Panc1 (cell line): ENCODE measurements around the gene OSGIN1. TPM values are rescaled to one million over a fixed set of nuclear protein-coding genes. Genes with fewer than 3 reads are reported as not detected.

Experiments
- ATAC-seq: fragments of 200-7000 bp; cut with Tn5 transposase; 2 replicates; pipeline ENCODE4 v1.9.1; 2020; ENCODE audit warnings: mild to moderate bottlenecking, moderate library complexity
- BruUV-seq: library from RNA; stranded (reverse); fragments of 400-500 nt; replicated peaks from 2 replicates; lab custom pipeline; 2021; lab: Mats Ljungman, UMichigan
- CTCF ChIA-PET: fragments of 300-600 bp; sonication (Branson Sonifier 250); formaldehyde crosslinking; loops from one replicate; lab custom pipeline; 2022; ENCODE audit warnings: antibody characterized with exemption; lab: Charles Lee
- POLR2A ChIA-PET: fragments of 300-600 bp; sonication (Branson Sonifier 250); formaldehyde crosslinking; loops from one replicate; lab custom pipeline; 2022; ENCODE audit warnings: antibody characterized with exemption; lab: Charles Lee
- DNase-seq: peaks from one replicate; pipeline ENCODE4 v3.0.0-alpha.2; 2010; ENCODE audit warnings: low read depth, low spot score
- H3K27ac ChIP-seq: 2 replicates; pipeline ENCODE4 v1.5.1; 2011; ENCODE audit warnings: mild to moderate bottlenecking, low read length, inconsistent platforms
- H3K27me3 ChIP-seq: fragments of 200-500 bp; sonication (Bioruptor generic); 2 replicates; pipeline ENCODE4 v1.6.0; 2014; ENCODE audit warnings: low read length, inconsistent platforms; ENCODE audit not compliant: control insufficient read depth, insufficient read depth
- H3K36me3 ChIP-seq: fragments of 200-500 bp; sonication (Bioruptor generic); 2 replicates; pipeline ENCODE4 v1.5.1; 2014; ENCODE audit warnings: inconsistent platforms, mild to moderate bottlenecking, low read length, moderate library complexity; ENCODE audit not compliant: control insufficient read depth, insufficient read depth
- H3K4me1 ChIP-seq: 2 replicates; pipeline ENCODE4 v1.5.1; 2011; ENCODE audit warnings: inconsistent platforms, mild to moderate bottlenecking, low read length, moderate library complexity; ENCODE audit not compliant: control insufficient read depth, insufficient read depth
- H3K4me3 ChIP-seq, 2 experiments: 2 replicates each; pipeline ENCODE4 v1.5.1; 2011 to 2012; ENCODE audit warnings: low read depth in 2 of 2, low read length in 2 of 2, mild to moderate bottlenecking in 2 of 2, inconsistent platforms in 1 of 2, moderate library complexity in 1 of 2
- H3K9me3 ChIP-seq: fragments of 200-500 bp; sonication (Bioruptor generic); 2 replicates; pipeline ENCODE4 v1.5.1; 2014; ENCODE audit warnings: low read depth, mild to moderate bottlenecking, inconsistent platforms, low read length, moderate library complexity; ENCODE audit not compliant: control insufficient read depth, insufficient read depth
- POLR2AphosphoS5 ChIP-seq: IDR thresholded peaks from 2 replicates; pipeline ENCODE4 v1.6.1; 2012; ENCODE audit warnings: mild to moderate bottlenecking, low read depth, low read length, moderate library complexity
- SIN3A ChIP-seq: IDR thresholded peaks from 2 replicates; pipeline ENCODE4 v1.6.1; 2012; ENCODE audit warnings: low read depth, mild to moderate bottlenecking, low read length, moderate library complexity, borderline replicate concordance; ENCODE audit not compliant: insufficient read depth
- TCF7L2 ChIP-seq: IDR thresholded peaks from 2 replicates; pipeline ENCODE4 v1.6.1; 2011; ENCODE audit warnings: mild to moderate bottlenecking, low read depth, low read length, inconsistent platforms
- in situ Hi-C: cut with HindIII; loops from 2 replicates; pipeline ENCODE4 v1.10.0; 2016; ENCODE audit warnings: low sequenced_read_pairs, low pct_unique_long_range_greater_than_20kb
- intact Hi-C: fragments of 100-400 bp; cut with micrococcal nuclease; formaldehyde crosslinking; loops from one replicate; pipeline ENCODE4 v1.10.0; 2022; ENCODE audit not compliant: unreplicated experiment
- total RNA-seq: library from RNA; stranded (reverse); gene quantifications from one replicate; pipeline ENCODE4 v1.2.1, GENCODE V29; 2021; ENCODE audit not compliant: unreplicated experiment
- TF ChIP-seq, protein P1 (sequence below): fragments of 450-650 bp; IDR thresholded peaks from 2 replicates; pipeline ENCODE4 v1.5.1; 2017; ENCODE audit warnings: mild to moderate bottlenecking
- TF ChIP-seq, protein P2 (sequence below), 2 experiments: IDR thresholded peaks; 2 replicates each; pipeline ENCODE4 v1.6.1; 2011 to 2012; ENCODE audit warnings: low read depth in 2 of 2, control low read depth in 1 of 2, low read length in 1 of 2, mild to moderate bottlenecking in 1 of 2, moderate library complexity in 1 of 2; ENCODE audit not compliant: insufficient read depth in 1 of 2

Gene OSGIN1
- total RNA-seq, 1 experiment from 2014 or later, result 4.9 TPM

DNA sequence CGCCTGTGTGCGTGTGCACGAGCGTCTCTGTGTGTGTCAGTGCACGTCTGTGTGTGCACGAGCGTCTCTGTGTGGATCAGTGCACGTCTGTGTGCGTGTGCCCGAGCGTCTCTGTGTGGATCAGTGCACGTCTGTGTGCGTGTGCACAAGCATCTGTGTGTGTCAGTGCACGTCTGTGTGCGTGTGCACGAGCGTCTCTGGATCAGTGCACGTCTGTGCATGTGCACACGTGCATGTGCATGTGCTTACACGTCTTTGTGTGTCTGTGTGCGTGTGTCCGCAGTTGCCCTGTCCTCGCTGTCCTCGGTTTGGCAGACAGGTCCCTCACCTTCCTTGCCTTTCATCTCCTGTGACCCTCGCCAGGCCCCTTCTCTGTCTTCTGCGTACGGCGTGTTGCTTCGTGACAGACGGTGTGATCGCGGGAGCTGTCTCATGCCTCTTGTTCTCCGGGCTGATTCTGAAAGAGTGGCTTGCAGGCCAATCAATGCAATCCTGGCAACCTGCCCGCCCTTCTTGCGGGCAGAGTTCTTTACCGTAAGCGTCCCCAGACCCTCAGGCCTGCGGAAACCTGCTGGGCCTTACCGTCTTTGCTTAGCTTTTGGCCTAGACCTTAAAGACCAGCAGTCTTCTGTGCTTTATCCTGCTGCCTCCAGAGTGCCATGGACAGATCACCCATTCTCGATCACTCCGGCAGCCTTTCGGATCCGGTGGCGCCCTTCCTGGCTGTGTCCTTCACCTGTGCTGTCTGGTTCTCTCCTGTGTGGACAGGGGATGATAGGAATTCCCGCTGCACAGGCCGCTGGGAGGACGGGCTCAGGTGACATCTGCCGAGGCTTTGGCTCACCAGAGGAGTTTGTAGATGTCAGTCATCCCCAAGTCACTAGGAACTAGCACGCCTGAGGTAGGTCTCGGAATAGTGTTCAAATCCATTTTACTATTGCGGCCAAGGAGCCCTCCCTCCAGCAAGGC lies 35.6 kb upstream of the OSGIN1 start:
- ATAC-seq (no peak), DNase-seq (no peak)
- no peak overlapping the region for H3K27ac ChIP-seq
- no peak for TF ChIP-seq SIN3A
- TF ChIP-seq, protein P1, sequence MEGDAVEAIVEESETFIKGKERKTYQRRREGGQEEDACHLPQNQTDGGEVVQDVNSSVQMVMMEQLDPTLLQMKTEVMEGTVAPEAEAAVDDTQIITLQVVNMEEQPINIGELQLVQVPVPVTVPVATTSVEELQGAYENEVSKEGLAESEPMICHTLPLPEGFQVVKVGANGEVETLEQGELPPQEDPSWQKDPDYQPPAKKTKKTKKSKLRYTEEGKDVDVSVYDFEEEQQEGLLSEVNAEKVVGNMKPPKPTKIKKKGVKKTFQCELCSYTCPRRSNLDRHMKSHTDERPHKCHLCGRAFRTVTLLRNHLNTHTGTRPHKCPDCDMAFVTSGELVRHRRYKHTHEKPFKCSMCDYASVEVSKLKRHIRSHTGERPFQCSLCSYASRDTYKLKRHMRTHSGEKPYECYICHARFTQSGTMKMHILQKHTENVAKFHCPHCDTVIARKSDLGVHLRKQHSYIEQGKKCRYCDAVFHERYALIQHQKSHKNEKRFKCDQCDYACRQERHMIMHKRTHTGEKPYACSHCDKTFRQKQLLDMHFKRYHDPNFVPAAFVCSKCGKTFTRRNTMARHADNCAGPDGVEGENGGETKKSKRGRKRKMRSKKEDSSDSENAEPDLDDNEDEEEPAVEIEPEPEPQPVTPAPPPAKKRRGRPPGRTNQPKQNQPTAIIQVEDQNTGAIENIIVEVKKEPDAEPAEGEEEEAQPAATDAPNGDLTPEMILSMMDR, result no peak
- no peak for TF ChIP-seq TCF7L2
- TF ChIP-seq, protein P2, sequence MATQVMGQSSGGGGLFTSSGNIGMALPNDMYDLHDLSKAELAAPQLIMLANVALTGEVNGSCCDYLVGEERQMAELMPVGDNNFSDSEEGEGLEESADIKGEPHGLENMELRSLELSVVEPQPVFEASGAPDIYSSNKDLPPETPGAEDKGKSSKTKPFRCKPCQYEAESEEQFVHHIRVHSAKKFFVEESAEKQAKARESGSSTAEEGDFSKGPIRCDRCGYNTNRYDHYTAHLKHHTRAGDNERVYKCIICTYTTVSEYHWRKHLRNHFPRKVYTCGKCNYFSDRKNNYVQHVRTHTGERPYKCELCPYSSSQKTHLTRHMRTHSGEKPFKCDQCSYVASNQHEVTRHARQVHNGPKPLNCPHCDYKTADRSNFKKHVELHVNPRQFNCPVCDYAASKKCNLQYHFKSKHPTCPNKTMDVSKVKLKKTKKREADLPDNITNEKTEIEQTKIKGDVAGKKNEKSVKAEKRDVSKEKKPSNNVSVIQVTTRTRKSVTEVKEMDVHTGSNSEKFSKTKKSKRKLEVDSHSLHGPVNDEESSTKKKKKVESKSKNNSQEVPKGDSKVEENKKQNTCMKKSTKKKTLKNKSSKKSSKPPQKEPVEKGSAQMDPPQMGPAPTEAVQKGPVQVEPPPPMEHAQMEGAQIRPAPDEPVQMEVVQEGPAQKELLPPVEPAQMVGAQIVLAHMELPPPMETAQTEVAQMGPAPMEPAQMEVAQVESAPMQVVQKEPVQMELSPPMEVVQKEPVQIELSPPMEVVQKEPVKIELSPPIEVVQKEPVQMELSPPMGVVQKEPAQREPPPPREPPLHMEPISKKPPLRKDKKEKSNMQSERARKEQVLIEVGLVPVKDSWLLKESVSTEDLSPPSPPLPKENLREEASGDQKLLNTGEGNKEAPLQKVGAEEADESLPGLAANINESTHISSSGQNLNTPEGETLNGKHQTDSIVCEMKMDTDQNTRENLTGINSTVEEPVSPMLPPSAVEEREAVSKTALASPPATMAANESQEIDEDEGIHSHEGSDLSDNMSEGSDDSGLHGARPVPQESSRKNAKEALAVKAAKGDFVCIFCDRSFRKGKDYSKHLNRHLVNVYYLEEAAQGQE (IDR thresholded peaks at IDR 0.05; ENCODE audit: insufficient read depth in 1 of 2, low read depth in 2 of 2, low read length in 1 of 2), result no peak
- no peak for TF ChIP-seq POLR2AphosphoS5
- H3K4me3 ChIP-seq, result no peak overlapping the region
- intact Hi-C loops (no loop called here), in situ Hi-C loops (no loop called here)
- BruUV-seq, result no TSS peak
- POLR2A ChIA-PET, result no interaction called here
- H3K27me3 ChIP-seq, result no peaks in the 10 kb centered on the region
- no peaks in the 10 kb centered on the region for H3K9me3 ChIP-seq
- CTCF ChIA-PET, result no interaction called here
- no peaks in the 10 kb centered on the region for H3K36me3 ChIP-seq
- H3K4me1 ChIP-seq, result no peaks in the 10 kb centered on the region

DNA sequence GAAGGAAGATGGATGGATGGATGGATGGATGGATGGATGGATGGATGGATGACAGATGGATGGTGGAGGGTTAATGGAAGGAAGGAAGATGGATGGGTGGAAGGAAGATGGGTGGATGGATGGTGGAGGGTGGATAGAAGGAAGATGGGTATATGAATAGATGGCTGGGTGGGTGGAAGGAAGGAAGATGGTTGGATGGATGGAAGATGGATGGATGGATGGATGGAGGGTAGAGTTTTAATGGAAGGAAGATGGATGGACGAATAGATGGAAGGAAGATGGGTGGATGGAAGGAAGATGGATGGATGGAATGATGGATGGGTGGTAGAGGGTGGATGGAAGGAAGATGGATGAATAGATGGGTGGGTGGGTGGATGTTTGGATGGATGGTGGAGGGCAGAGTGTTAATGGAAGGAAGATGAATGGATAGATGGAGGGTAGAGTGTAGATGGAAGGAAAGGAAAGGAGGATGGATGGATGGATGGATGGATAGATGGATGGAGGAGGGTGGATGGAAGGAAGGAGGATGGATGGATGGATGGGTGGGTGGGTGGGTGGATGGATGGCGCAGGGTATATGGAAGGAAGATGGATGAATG lies 32.0 kb upstream of the OSGIN1 start:
- in situ Hi-C loops, result no loop called here

More for the DNA sequence above, 32.0 kb upstream of the OSGIN1 start:
- ChIA-PET POLR2A (no interaction called here), CTCF (no interaction called here)
- H3K4me3 ChIP-seq, result no peak overlapping the region
- H3K36me3 ChIP-seq, result no peaks in the 10 kb centered on the region
- TF ChIP-seq, protein P1, result no peak
- TF ChIP-seq TCF7L2 (no peak), POLR2AphosphoS5 (no peak), SIN3A (no peak)
- TF ChIP-seq, protein P2 (IDR thresholded peaks at IDR 0.05; ENCODE audit: insufficient read depth in 1 of 2, low read depth in 2 of 2, low read length in 1 of 2), result no peak
- no peaks in the 10 kb centered on the region for H3K4me1 ChIP-seq
- no peaks in the 10 kb centered on the region for H3K27me3 ChIP-seq
- DNase-seq (no peak), ATAC-seq (no peak)
- no TSS peak for BruUV-seq
- H3K9me3 ChIP-seq, result no peaks in the 10 kb centered on the region
- intact Hi-C loops, result no loop called here
- H3K27ac ChIP-seq, result no peak overlapping the region
